A549 (cell line): Measurements from ENCODE around the gene ADGRG2. TPM values are rescaled to one million over a fixed set of nuclear protein-coding genes. Genes with fewer than 3 reads are reported as not detected.

Experiments used
- ATAC-seq, 2 experiments: fragments of 200-7000 bp in 1 of 2; fragments of >200 bp in 1 of 2; cut with Nextera tagmentation in 1 of 2; cut with Tn5 transposase in 1 of 2; 3 replicates each; pipeline versions ENCODE4 v1.8.0 to v1.9.1; 2018 to 2020; ENCODE audit warnings: mild to moderate bottlenecking in 1 of 2, moderate library complexity in 1 of 2
- CTCF ChIA-PET: fragments of 300-600 bp; sonication (Branson Sonifier 250); formaldehyde crosslinking; extraction: SDS; loops from one replicate; lab custom pipeline; 2021; ENCODE audit warnings: antibody characterized with exemption, inconsistent platforms; lab: Yijun Ruan, JAX
- POLR2A ChIA-PET: fragments of 350-600 bp; formaldehyde crosslinking; extraction: SDS; loops from one replicate; lab custom pipeline; 2021; ENCODE audit warnings: antibody characterized with exemption, inconsistent platforms; lab: Yijun Ruan, JAX
- DNase-seq, 2 experiments: peaks; one replicate each; pipeline versions ENCODE4 v3.0.0 to v3.0.0-alpha.2; 2011 to 2016; ENCODE audit warnings: low read depth in 1 of 2, low spot score in 1 of 2
- FAIRE-seq: peaks from 2 replicates; lab custom pipeline; 2011; peaks lifted over from hg19 to GRCh38; lab: Jason Lieb, UNC
- H3K27ac ChIP-seq, 2 experiments: fragments of >200 bp; sonication (Bioruptor Twin); formaldehyde crosslinking; 3 replicates each; pipeline ENCODE4 v1.5.1; 2016 to 2017
- H3K4me1 ChIP-seq: fragments of >200 bp; sonication (Bioruptor Twin); formaldehyde crosslinking; 3 replicates; pipeline ENCODE4 v1.6.1; 2016
- H3K4me2 ChIP-seq: fragments of >200 bp; sonication (Bioruptor Twin); formaldehyde crosslinking; 3 replicates; pipeline ENCODE4 v1.6.1; 2016
- H3K4me3 ChIP-seq: fragments of >200 bp; sonication (Bioruptor Twin); formaldehyde crosslinking; 3 replicates; pipeline ENCODE4 v1.5.1; 2016
- H3K9me3 ChIP-seq: fragments of >200 bp; sonication (Bioruptor Twin); formaldehyde crosslinking; 3 replicates; pipeline ENCODE4 v1.6.1; 2016
- ATOH8 ChIP-seq: fragments of 250-450 bp; sonication (Bioruptor Pico); IDR thresholded peaks from 2 replicates; pipeline ENCODE4 v1.5.0; 2020; ENCODE audit warnings: low read depth, mild to moderate bottlenecking, moderate library complexity
- BCL3 ChIP-seq: fragments of >200 bp; sonication (Bioruptor Twin); formaldehyde crosslinking; IDR thresholded peaks from 3 replicates; pipeline ENCODE4 v1.6.1; 2016
- BHLHE40 ChIP-seq: IDR thresholded peaks from 2 replicates; pipeline ENCODE4 v1.6.1; 2012; ENCODE audit warnings: low read depth, low read length, inconsistent platforms
- CHD2 ChIP-seq: fragments of 150-350 bp; IDR thresholded peaks from 2 replicates; pipeline ENCODE4 v1.6.1; 2014; ENCODE audit warnings: low read length; ENCODE audit not compliant: partially characterized antibody
- CHD4 ChIP-seq: fragments of 200-600 bp; sonication (generic); IDR thresholded peaks from 2 replicates; pipeline ENCODE4 v1.6.1; 2016; ENCODE audit warnings: antibody characterized with exemption, mild to moderate bottlenecking, borderline replicate concordance
- EHMT2 ChIP-seq: fragments of 200-600 bp; sonication (generic); IDR thresholded peaks from 2 replicates; pipeline ENCODE4 v1.6.1; 2016; ENCODE audit warnings: antibody characterized with exemption, low read depth, mild to moderate bottlenecking, moderate library complexity
- FOXS1 ChIP-seq: fragments of 250-450 bp; sonication (Bioruptor Pico); IDR thresholded peaks from 2 replicates; pipeline ENCODE4 v1.5.0; 2020; ENCODE audit warnings: mild to moderate bottlenecking, moderate library complexity
- HEYL ChIP-seq: fragments of 250-450 bp; sonication (Bioruptor Pico); IDR thresholded peaks from 2 replicates; pipeline ENCODE4 v1.8.0; 2021; ENCODE audit warnings: mild to moderate bottlenecking, moderate library complexity
- HMGXB4 ChIP-seq: fragments of 250-450 bp; sonication (Bioruptor Pico); IDR thresholded peaks from 2 replicates; pipeline ENCODE4 v1.5.0; 2021; ENCODE audit warnings: mild to moderate bottlenecking, moderate library complexity, borderline replicate concordance
- HOXB13 ChIP-seq: fragments of 250-450 bp; sonication (Bioruptor Pico); IDR thresholded peaks from 2 replicates; pipeline ENCODE4 v1.5.0; 2020; ENCODE audit warnings: low read depth, mild to moderate bottlenecking, moderate library complexity
- JUN ChIP-seq, 2 experiments: fragments of >200 bp; sonication (Bioruptor Twin); formaldehyde crosslinking; IDR thresholded peaks; 2 replicates in 1 of 2; 3 replicates in 1 of 2; pipeline ENCODE4 v1.6.1; 2016 to 2017
- JUNB ChIP-seq: fragments of >200 bp; sonication (Bioruptor Twin); formaldehyde crosslinking; IDR thresholded peaks from 2 replicates; pipeline ENCODE4 v1.6.1; 2016
- MAZ ChIP-seq: fragments of 150-350 bp; IDR thresholded peaks from 2 replicates; pipeline ENCODE4 v1.6.1; 2014; ENCODE audit warnings: antibody characterized with exemption, low read depth, low read length, borderline replicate concordance
- NR3C1 ChIP-seq: fragments of >200 bp; sonication (Bioruptor Twin); formaldehyde crosslinking; IDR thresholded peaks from 3 replicates; pipeline ENCODE4 v1.6.1; 2017
- PHF8 ChIP-seq: fragments of 200-600 bp; sonication (generic); IDR thresholded peaks from 2 replicates; pipeline ENCODE4 v1.6.1; 2016; ENCODE audit warnings: low read depth, mild to moderate bottlenecking, antibody characterized with exemption, moderate library complexity, borderline replicate concordance
- RAD21 ChIP-seq, 2 experiments: fragments of >200 bp in 1 of 2; sonication (Bioruptor Twin) in 1 of 2; formaldehyde crosslinking in 1 of 2; IDR thresholded peaks in 1 of 2; conservative IDR thresholded peaks in 1 of 2; 2 replicates in 1 of 2; 3 replicates in 1 of 2; pipeline ENCODE4 v1.6.1; 2012 to 2018; ENCODE audit warnings: inconsistent platforms in 1 of 2
- WGBS: methylation state at CpG from one replicate; pipeline ENCODE4 v1.1.6; 2017; ENCODE audit errors: missing lambda C conversion rate; 5-methylcytosine and 5-hydroxymethylcytosine counted together
- polyA plus RNA-seq, 4 experiments: library from polyadenylated mRNA; depleted of rRNA in 3 of 4; stranded (reverse); fragments of >200 nt; fragmentation: RNase III in 1 of 4; extraction: RNeasy Plus Mini Kit Qiagen cat#74134 plus additional on column Dnase treatment in 1 of 4; gene quantifications; 2 replicates in 3 of 4; 3 replicates in 1 of 4; pipeline ENCODE4 v1.2.3, GENCODE V29; 2011 to 2017
- TF ChIP-seq, protein P1 (sequence below): IDR thresholded peaks from 2 replicates; pipeline ENCODE4 v1.6.1; 2012
- TF ChIP-seq, protein P2 (sequence below): IDR thresholded peaks from 2 replicates; pipeline ENCODE4 v1.6.1; 2012
- TF ChIP-seq, protein P3 (sequence below): fragments of >200 bp; sonication (Bioruptor Twin); formaldehyde crosslinking; IDR thresholded peaks from 3 replicates; pipeline ENCODE4 v1.5.1; 2016

ADGRG2 gene
- polyA plus RNA-seq, 2 of the 4 experiments (the other 2 are of a cell fraction), result 5.2 to 10.3 TPM

DNA sequence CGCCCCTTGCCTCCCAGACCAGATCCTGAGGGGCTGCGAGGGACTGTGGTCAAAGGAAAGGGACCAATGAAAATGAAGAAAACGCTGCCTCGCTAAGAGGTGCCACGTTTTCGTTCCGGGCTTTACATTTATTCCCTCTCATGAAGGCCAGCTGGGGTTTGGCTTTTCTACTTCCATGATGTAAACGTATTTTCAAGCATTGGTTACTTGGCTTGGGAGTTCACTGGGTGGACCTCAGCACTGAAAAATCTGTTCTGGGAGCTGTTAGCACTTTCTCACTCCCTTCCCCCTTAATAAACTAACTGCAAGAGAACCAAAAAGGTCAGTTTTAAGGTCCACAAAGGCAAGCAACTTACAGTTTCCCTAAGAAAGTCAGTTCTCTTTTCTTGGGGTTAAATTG, 40.6 kb upstream of the ADGRG2 start:
- POLR2A ChIA-PET, result no interaction called here
- 68% methylated on average over 8 of the region's 8 CpGs for WGBS
- no peak overlapping the region for H3K4me2 ChIP-seq
- no peak overlapping the region for H3K4me3 ChIP-seq
- DNase-seq (no peak), ATAC-seq (no peak), FAIRE-seq (no peak)
- TF ChIP-seq PHF8 (no peak), BCL3 (no peak), HEYL (no peak), MAZ (no peak), NR3C1 (no peak), EHMT2 (no peak), ATOH8 (no peak), BHLHE40 (no peak), JUN (IDR thresholded peaks at IDR 0.05) (no peak), RAD21 (conservative IDR thresholded peaks at IDR 0.05 in 1 of 2, IDR thresholded peaks at IDR 0.05 in 1 of 2) (no peak), HOXB13 (CRISPR knock-in tag) (no peak), CHD2 (no peak), FOXS1 (CRISPR knock-in tag) (no peak)
- TF ChIP-seq, protein P1, sequence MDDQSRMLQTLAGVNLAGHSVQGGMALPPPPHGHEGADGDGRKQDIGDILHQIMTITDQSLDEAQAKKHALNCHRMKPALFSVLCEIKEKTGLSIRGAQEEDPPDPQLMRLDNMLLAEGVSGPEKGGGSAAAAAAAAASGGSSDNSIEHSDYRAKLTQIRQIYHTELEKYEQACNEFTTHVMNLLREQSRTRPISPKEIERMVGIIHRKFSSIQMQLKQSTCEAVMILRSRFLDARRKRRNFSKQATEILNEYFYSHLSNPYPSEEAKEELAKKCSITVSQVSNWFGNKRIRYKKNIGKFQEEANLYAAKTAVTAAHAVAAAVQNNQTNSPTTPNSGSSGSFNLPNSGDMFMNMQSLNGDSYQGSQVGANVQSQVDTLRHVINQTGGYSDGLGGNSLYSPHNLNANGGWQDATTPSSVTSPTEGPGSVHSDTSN, result no peak
- H3K9me3 ChIP-seq, result no peaks in the 10 kb centered on the region
- CTCF ChIA-PET, result no interaction called here
- H3K27ac ChIP-seq, result no peak overlapping the region
- H3K4me1 ChIP-seq, result no peaks in the 10 kb centered on the region

- no peak for ATAC-seq
- no peak for DNase-seq
- Histone ChIP-seq H3K4me2 (no peak overlapping the region), H3K27ac (no peak overlapping the region), H3K9me3 (no peaks in the 10 kb centered on the region), H3K4me1 (no peaks in the 10 kb centered on the region), H3K4me3 (no peak overlapping the region)
- POLR2A ChIA-PET, result no interaction called here
- FAIRE-seq, result no peak
- CTCF ChIA-PET, result interaction anchor here (1.4 to 1.8 kb wide), 2 partner anchors 34 to 70 kb away, joined by 3 to 4 read pairs; partner anchors contain the start of gene ADGRG2
- no peak for TF ChIP-seq JUNB
- no peak for TF ChIP-seq CHD4
- TF ChIP-seq, protein P2, sequence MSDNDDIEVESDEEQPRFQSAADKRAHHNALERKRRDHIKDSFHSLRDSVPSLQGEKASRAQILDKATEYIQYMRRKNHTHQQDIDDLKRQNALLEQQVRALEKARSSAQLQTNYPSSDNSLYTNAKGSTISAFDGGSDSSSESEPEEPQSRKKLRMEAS, result no peak
- TF ChIP-seq RAD21 (conservative IDR thresholded peaks at IDR 0.05 in 1 of 2, IDR thresholded peaks at IDR 0.05 in 1 of 2), result no peak
- TF ChIP-seq, protein P3, sequence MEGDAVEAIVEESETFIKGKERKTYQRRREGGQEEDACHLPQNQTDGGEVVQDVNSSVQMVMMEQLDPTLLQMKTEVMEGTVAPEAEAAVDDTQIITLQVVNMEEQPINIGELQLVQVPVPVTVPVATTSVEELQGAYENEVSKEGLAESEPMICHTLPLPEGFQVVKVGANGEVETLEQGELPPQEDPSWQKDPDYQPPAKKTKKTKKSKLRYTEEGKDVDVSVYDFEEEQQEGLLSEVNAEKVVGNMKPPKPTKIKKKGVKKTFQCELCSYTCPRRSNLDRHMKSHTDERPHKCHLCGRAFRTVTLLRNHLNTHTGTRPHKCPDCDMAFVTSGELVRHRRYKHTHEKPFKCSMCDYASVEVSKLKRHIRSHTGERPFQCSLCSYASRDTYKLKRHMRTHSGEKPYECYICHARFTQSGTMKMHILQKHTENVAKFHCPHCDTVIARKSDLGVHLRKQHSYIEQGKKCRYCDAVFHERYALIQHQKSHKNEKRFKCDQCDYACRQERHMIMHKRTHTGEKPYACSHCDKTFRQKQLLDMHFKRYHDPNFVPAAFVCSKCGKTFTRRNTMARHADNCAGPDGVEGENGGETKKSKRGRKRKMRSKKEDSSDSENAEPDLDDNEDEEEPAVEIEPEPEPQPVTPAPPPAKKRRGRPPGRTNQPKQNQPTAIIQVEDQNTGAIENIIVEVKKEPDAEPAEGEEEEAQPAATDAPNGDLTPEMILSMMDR, result no peak
- no peak for TF ChIP-seq HMGXB4
- 31% methylated on average over 4 of the region's 4 CpGs for WGBS
Observed at GRCh38 chrX:19156186-19156585, 33.9 kb upstream of the ADGRG2 start.
